Brain microvascular endothelial cell (primary cell): ENCODE results near the gene ADGRB3.
"Not testable (repeated sequence)": the region's sequence is repeated elsewhere in the genome, so short reads cannot be mapped to it uniquely, and the experiment has no call there.

Experiments used
- DNase-seq: peaks from one replicate; pipeline ENCODE4 v3.0.0-alpha.2; 2020
- H3K27ac ChIP-seq: fragments of 250-450 bp; sonication (Bioruptor Pico); 2 replicates; pipeline ENCODE4 v1.5.1; 2020; ENCODE audit warnings: mild to moderate bottlenecking, moderate library complexity
- H3K27me3 ChIP-seq: fragments of 250-450 bp; sonication (Bioruptor Pico); replicated peaks from 2 replicates; pipeline ENCODE4 v1.5.1; 2020; ENCODE audit warnings: mild to moderate bottlenecking
- H3K36me3 ChIP-seq: fragments of 250-450 bp; sonication (Bioruptor Pico); replicated peaks from 2 replicates; pipeline ENCODE4 v1.5.1; 2020; ENCODE audit warnings: mild to moderate bottlenecking
- H3K4me3 ChIP-seq: 2 replicates; pipeline ENCODE4 v1.5.1; 2011; ENCODE audit warnings: low read depth, mild to moderate bottlenecking, control low read depth, low read length, moderate library complexity
- in situ Hi-C: cut with HindIII; loops from 2 replicates; pipeline ENCODE4 v1.10.0; 2017; ENCODE audit warnings: low sequenced_read_pairs, low pct_ligation_motif_present
- TF ChIP-seq, protein P1 (sequence below): IDR thresholded peaks from 2 replicates; pipeline ENCODE4 v1.5.1; 2011; ENCODE audit warnings: low read depth, mild to moderate bottlenecking, moderate library complexity, low read length, control low read depth, inconsistent platforms; ENCODE audit errors: missing control alignments

Gene ADGRB3

DNA sequence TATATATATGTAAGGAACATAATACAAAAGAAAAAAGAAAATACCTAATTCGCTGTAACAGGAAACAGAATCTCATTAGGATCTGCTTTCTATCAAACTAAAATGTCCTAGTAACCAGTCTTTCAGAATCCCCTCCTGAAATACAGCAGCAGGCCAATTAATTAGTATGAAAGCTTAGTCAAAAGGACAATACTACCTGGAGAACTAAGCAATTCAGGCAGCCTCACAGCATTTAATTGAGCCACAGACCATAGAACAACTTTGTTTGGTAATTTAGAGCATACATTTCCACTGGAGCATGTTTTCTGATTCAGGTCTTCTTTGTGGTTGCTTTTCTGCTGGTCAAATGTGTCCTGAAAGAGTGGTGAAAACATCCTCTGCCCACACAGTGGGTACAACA, 645.8 kb downstream of the ADGRB3 start:
- TF ChIP-seq, protein P1, sequence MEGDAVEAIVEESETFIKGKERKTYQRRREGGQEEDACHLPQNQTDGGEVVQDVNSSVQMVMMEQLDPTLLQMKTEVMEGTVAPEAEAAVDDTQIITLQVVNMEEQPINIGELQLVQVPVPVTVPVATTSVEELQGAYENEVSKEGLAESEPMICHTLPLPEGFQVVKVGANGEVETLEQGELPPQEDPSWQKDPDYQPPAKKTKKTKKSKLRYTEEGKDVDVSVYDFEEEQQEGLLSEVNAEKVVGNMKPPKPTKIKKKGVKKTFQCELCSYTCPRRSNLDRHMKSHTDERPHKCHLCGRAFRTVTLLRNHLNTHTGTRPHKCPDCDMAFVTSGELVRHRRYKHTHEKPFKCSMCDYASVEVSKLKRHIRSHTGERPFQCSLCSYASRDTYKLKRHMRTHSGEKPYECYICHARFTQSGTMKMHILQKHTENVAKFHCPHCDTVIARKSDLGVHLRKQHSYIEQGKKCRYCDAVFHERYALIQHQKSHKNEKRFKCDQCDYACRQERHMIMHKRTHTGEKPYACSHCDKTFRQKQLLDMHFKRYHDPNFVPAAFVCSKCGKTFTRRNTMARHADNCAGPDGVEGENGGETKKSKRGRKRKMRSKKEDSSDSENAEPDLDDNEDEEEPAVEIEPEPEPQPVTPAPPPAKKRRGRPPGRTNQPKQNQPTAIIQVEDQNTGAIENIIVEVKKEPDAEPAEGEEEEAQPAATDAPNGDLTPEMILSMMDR = no peak
- Histone ChIP-seq H3K27me3 (no peaks in the 10 kb centered on the region), H3K27ac (no peak overlapping the region), H3K4me3 (no peak overlapping the region), H3K36me3 (no peaks in the 10 kb centered on the region)
- in situ Hi-C loops = no loop called here
- no peak for DNase-seq

DNA sequence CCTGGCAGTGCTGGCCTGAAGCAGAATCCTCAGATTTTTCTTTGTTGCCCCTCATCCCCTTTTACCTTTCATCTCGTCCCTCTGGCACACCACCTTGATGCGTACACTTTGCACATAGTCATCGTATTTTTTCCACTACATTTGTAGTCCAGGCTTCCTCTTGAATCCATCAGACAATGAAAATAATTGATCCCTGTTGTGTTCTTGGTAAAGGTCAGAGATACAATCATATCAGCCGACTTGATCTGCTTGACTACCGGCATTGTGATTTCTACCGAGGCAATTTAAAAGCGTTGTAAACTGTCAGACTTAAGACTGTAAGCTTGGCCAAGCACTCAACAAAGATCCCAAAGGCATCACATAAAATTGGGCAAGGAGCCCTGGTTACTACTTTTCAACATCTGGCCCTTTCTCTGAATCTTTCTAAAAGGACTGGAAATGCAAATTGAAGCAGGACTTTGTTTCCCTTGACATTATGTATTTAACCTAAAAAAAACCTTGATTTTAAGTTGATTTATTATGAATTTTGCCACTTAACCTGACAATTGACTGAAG, 649.2 kb downstream of the ADGRB3 start:
- Histone ChIP-seq H3K36me3 (no peaks in the 10 kb centered on the region), H3K4me3 (no peak overlapping the region), H3K27ac (no peak overlapping the region), H3K27me3 (no peaks in the 10 kb centered on the region)
- TF ChIP-seq, protein P1 = no peak
- in situ Hi-C loops = no loop called here
- no peak for DNase-seq

DNA sequence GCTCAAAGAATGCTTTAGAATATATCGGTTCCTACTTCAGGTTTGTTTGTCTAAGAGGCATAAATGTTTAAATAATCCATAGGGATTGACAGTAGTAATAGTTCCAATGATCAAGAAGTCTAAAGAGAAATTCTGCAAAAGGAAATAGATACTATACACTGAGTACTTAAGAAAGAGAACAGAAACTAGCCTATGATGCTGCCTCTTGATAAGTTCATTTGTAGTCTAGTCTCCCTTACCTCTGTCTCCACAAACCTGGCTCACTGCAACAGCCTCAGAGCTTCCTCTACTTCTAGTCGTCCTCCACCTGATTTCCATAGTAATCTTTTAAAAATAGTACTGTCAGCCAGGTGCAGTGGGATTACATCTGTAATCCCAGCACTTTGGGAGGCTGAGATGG, 650.0 kb downstream of the ADGRB3 start:
- no peaks in the 10 kb centered on the region for H3K27me3 ChIP-seq
- H3K27ac ChIP-seq = no peak overlapping the region
- H3K4me3 ChIP-seq = no peak overlapping the region
- in situ Hi-C loops = no loop called here
- H3K36me3 ChIP-seq = no peaks in the 10 kb centered on the region
- DNase-seq = no peak
- TF ChIP-seq, protein P1 = no peak

DNA sequence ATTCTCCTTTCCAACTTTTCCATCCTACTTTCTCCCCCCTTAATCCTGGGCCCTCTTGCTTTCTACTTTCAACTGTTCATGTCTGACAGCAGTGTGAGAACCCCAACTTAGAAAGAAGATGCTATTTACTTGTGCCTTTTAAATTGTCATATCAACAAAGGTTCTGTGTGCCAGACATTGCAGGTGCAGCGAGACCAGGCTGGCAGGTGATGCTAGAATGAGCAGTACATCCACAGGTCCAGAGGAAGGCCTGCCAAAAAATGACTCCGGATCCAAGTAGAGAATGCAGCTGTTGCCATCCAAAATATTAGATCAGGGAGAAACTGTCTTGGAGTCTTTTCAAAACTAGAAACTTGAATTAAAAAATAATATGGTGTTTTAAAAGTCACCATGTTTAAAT, 651.2 kb downstream of the ADGRB3 start:
- in situ Hi-C loops = no loop called here
- H3K4me3 ChIP-seq = no peak overlapping the region
- no peaks in the 10 kb centered on the region for H3K36me3 ChIP-seq
- H3K27me3 ChIP-seq = no peaks in the 10 kb centered on the region
- no peak overlapping the region for H3K27ac ChIP-seq
- TF ChIP-seq, protein P1 = no peak
- no peak for DNase-seq

DNA sequence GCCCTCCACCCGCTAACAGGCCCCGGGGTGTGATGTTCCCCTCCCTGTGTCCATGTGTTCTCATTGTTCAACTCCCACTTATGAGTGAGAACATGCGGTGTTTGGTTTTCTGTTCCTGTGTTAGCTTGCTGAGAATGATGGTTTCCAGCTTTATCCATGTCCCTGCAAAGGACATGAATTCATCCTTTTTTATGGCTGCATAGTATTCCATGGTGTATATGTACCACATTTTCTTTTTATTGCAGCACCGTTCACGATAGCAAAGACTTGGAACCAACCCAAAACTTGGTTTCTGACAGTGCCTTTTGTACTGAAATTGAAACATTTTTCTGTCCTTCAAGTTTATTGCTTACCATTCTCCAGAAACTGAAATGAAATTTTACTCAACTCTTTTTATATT, 653.1 kb downstream of the ADGRB3 start:
- H3K4me3 ChIP-seq, H3K27me3 ChIP-seq, H3K27ac ChIP-seq, DNase-seq, H3K36me3 ChIP-seq, in situ Hi-C loops: not testable (repeated sequence)

DNA sequence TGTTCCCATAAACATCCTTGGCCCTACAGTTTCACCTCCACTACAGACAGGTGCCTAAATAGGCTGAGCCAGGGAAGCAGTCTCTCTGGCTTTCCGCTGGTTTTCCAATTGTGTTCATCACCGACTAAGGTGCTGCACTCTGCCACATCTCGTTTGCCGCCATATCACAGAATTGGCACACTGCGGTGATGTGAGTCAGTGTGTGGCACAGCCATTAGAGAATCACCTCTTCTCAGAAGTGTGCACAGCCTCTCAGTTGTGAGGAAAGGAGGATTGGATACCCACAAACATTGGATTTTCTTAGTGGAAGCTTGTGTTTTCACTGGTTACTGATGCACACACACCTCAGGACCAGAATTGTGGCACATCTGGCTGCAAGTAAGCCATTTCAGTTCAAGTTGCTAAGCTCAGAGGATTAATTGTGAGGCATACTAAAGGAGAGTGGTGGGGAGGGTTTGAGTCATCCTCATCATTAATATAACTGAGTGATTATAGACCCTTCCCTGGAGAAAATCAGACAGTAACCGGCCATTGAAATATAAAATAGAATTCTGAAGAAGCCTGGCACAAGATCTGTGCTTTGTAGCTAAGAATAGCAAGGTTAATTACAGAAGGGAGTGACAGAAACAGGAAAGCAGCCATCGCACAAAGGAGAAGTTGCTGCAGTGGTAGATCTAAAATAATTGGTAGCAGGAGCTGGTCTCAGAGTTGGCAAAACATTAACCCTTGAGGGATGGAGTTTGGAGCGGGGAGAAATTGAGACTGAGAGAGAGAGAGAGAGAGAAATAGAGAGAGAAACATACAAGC, 654.8 kb downstream of the ADGRB3 start:
- in situ Hi-C loops = no loop called here

More for the DNA sequence above, 654.8 kb downstream of the ADGRB3 start:
- H3K36me3 ChIP-seq = no peaks in the 10 kb centered on the region
- no peak overlapping the region for H3K27ac ChIP-seq
- TF ChIP-seq, protein P1 = no peak
- DNase-seq = no peak
- no peak overlapping the region for H3K4me3 ChIP-seq
- H3K27me3 ChIP-seq = no peaks in the 10 kb centered on the region
